Stomach (tissue), 9 donors: ENCODE results near the gene TTC7B. TPM values are rescaled to one million over a fixed set of nuclear protein-coding genes. Genes with fewer than 3 reads are reported as not detected.

Experiments used
- DNase-seq, 2 donors: peaks; one replicate each; pipeline versions ENCODE4 v3.0.0 to v3.0.0-alpha.2; 2013 to 2019
- H3K27ac ChIP-seq, 5 donors: fragments of 200-600 bp in 4 of 5; sonication (generic) in 4 of 5; one replicate each; pipeline ENCODE4 v1.5.1; 2013 to 2019; ENCODE audit warnings: mild to moderate bottlenecking in 1 of 5, moderate library complexity in 1 of 5
- H3K27me3 ChIP-seq, 3 donors: fragments of 200-600 bp; sonication (generic); one replicate each; pipeline ENCODE4 v1.5.1; 2017 to 2019; ENCODE audit warnings: mixed run types in 1 of 3
- H3K36me3 ChIP-seq, 4 donors: fragments of 200-600 bp; sonication (generic); 1 replicate in 3 of 4; 2 replicates in 1 of 4; pipeline ENCODE4 v1.5.1; 2016 to 2019
- H3K4me1 ChIP-seq, 4 donors: fragments of 200-600 bp; sonication (generic); one replicate each; pipeline ENCODE4 v1.5.1; 2016 to 2019
- H3K4me3 ChIP-seq, 4 donors: fragments of 200-600 bp; sonication (generic) in 3 of 4; one replicate each; pipeline ENCODE4 v1.5.1; 2016 to 2019; ENCODE audit warnings: mild to moderate bottlenecking in 1 of 4
- H3K9me3 ChIP-seq, 4 donors: fragments of 200-600 bp; sonication (generic); one replicate each; pipeline ENCODE4 v1.5.1; 2016 to 2019
- EP300 ChIP-seq: sonication (generic); formaldehyde crosslinking; IDR thresholded peaks from one replicate; pipeline ENCODE4 v1.6.1; 2017; ENCODE audit warnings: antibody characterized with exemption
- POLR2A ChIP-seq, 4 donors: fragments of 450-650 bp; IDR thresholded peaks; one replicate each; pipeline ENCODE4 v1.6.1; 2016; ENCODE audit warnings: antibody characterized with exemption in 4 of 4, control low read depth in 2 of 4, mild to moderate bottlenecking in 1 of 4, moderate library complexity in 1 of 4
- POLR2AphosphoS5 ChIP-seq, 3 donors: sonication (generic); formaldehyde crosslinking; IDR thresholded peaks; one replicate each; pipeline ENCODE4 v1.6.1; 2016; ENCODE audit warnings: antibody characterized with exemption in 3 of 3
- WGBS, 5 donors: extraction: QIAGEN DNeasy Blood & Tissue Kit in 3 of 5; methylation state at CpG; one replicate each; pipeline versions ENCODE4 v1.1.5 to v1.1.7; 2013 to 2018; 5-methylcytosine and 5-hydroxymethylcytosine counted together
- intact Hi-C: fragments of 100-400 bp; cut with DNase I; formaldehyde crosslinking; loops from one replicate; pipeline ENCODE4 v1.15.1; 2023; ENCODE audit warnings: low total_unique reads
- polyA plus RNA-seq, 3 donors: library from polyadenylated mRNA; stranded (reverse); fragments of 200-250 nt; gene quantifications; one replicate each; pipeline ENCODE4 v1.2.3, GENCODE V29; 2013
- total RNA-seq, 5 donors: library from RNA; depleted of rRNA; stranded (reverse); fragments of >200 nt; gene quantifications; one replicate each; pipeline versions ENCODE4 v1.1.0 to v1.2.3, GENCODE V29; 2014 to 2016
- TF ChIP-seq, protein P1 (sequence below), 7 experiments: fragments of 450-650 bp in 4 of 7; fragments of 200-600 bp in 3 of 7; sonication (generic) in 3 of 7; IDR thresholded peaks; one replicate each; pipeline ENCODE4 v1.5.1; 2016 to 2019; ENCODE audit warnings: antibody characterized with exemption in 7 of 7, control low read depth in 2 of 7, mild to moderate bottlenecking in 1 of 7
- donor health status: healthy with polysubstance abuse.
- donor health status: Bipolar disorder and iron deficiency.
- donor health status: healthy.

TTC7B gene
- total and polyA plus RNA-seq, 8 donors: 6.8 to 110 (median 17.7) TPM

GRCh38 chr14:90628825-90629224 is 187.4 kb downstream of the TTC7B start:
- no peak for DNase-seq
- peaks cover 0 to 8% (median 0%) of the 10 kb centered on the region in 4 donors for H3K36me3 ChIP-seq
- WGBS, 5 donors: 76 to 90% (median 84%) methylated on average over 8 of the region's 8 CpGs
- H3K4me1 ChIP-seq: peaks cover 0 to 52% (median 31%) of the 10 kb centered on the region in 4 donors
- no peaks in the 10 kb centered on the region for H3K9me3 ChIP-seq
- intact Hi-C loops: no loop called here
- peak overlapping the region in 3 of 5 donors; percentile 56 to 70 (median 66) for H3K27ac ChIP-seq
- TF ChIP-seq EP300: no peak
- no peak for TF ChIP-seq POLR2AphosphoS5 (IDR thresholded peaks at IDR 0.05)
- TF ChIP-seq POLR2A (IDR thresholded peaks at IDR 0.05): no peak
- no peaks in the 10 kb centered on the region for H3K27me3 ChIP-seq
- no peak overlapping the region for H3K4me3 ChIP-seq

DNA sequence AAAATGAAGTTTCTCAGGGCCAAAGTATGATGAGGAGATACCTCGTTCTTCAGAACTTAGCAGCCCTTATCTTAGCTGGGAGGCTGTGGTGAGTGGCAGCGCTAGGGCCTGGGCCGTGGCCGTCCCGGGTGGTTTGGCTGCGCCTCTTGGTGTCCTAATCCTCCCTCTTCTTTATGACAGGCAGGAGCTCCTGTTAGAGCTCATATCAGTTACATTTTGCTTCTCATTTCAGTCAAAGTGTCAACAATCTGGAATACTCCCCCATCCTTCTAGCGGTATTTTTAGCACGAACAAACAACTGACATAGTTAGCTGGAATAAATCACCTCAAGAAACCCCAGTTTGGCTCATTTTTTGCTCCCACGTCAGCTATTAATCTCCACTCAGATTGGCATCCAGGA is 188.8 kb downstream of the TTC7B start:
- intact Hi-C loops: no loop called here
- H3K9me3 ChIP-seq: no peaks in the 10 kb centered on the region
- peak overlapping the region in 3 of 5 donors; percentile 56 to 70 (median 66) for H3K27ac ChIP-seq
- H3K4me3 ChIP-seq: no peak overlapping the region
- 66 to 87% (median 81%) methylated on average over 9 of the region's 9 CpGs for WGBS, 5 donors
- no peak for TF ChIP-seq POLR2A (IDR thresholded peaks at IDR 0.05)
- no peak for TF ChIP-seq POLR2AphosphoS5 (IDR thresholded peaks at IDR 0.05)
- TF ChIP-seq EP300: no peak
- TF ChIP-seq, protein P1, sequence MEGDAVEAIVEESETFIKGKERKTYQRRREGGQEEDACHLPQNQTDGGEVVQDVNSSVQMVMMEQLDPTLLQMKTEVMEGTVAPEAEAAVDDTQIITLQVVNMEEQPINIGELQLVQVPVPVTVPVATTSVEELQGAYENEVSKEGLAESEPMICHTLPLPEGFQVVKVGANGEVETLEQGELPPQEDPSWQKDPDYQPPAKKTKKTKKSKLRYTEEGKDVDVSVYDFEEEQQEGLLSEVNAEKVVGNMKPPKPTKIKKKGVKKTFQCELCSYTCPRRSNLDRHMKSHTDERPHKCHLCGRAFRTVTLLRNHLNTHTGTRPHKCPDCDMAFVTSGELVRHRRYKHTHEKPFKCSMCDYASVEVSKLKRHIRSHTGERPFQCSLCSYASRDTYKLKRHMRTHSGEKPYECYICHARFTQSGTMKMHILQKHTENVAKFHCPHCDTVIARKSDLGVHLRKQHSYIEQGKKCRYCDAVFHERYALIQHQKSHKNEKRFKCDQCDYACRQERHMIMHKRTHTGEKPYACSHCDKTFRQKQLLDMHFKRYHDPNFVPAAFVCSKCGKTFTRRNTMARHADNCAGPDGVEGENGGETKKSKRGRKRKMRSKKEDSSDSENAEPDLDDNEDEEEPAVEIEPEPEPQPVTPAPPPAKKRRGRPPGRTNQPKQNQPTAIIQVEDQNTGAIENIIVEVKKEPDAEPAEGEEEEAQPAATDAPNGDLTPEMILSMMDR (IDR thresholded peaks at IDR 0.05): no peak
- H3K27me3 ChIP-seq: no peaks in the 10 kb centered on the region
- peaks cover 0 to 52% (median 32%) of the 10 kb centered on the region in 4 donors for H3K4me1 ChIP-seq
- peaks cover 0 to 8% (median 0%) of the 10 kb centered on the region in 4 donors for H3K36me3 ChIP-seq
- no peak for DNase-seq

GRCh38 chr14:90626550-90626949 is 189.7 kb downstream of the TTC7B start:
- peak in 1 of 2 donors; percentile 62 for DNase-seq
- peaks cover 0 to 9% (median 0%) of the 10 kb centered on the region in 4 donors for H3K36me3 ChIP-seq
- H3K4me1 ChIP-seq: peaks cover 0 to 52% (median 32%) of the 10 kb centered on the region in 4 donors
- TF ChIP-seq EP300: peak; percentile 42
- peak in 2 of 3 donors; percentile 65 to 69 for TF ChIP-seq POLR2AphosphoS5 (IDR thresholded peaks at IDR 0.05)
- TF ChIP-seq POLR2A (IDR thresholded peaks at IDR 0.05): no peak
- intact Hi-C loops: no loop called here
- peak overlapping the region in 3 of 5 donors; percentile 56 to 70 (median 66) for H3K27ac ChIP-seq
- H3K9me3 ChIP-seq: no peaks in the 10 kb centered on the region
- WGBS, 5 donors: 74 to 92% (median 88%) methylated on average over 7 of the region's 7 CpGs
- H3K4me3 ChIP-seq: no peak overlapping the region
- no peaks in the 10 kb centered on the region for H3K27me3 ChIP-seq

DNA sequence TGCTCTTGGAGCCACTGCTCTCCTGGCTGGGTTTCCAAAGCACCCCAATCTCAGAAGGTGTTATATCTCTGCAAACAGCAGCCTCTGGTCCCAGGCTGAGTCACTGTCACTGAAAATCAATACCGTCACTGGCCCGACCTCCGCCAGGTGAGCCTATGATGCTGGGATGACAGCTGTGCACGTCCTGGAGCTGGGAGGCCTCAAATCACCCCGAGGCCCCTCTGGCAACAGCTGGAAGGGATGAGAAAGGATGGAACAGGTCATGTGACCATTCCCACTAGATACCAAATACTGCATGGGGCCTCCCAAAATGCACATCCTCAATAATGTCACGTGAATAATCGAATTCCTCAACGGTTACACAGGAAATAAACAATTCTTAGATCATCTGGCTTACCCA is 190.8 kb downstream of the TTC7B start:
- H3K27ac ChIP-seq: peak overlapping the region in 2 of 5 donors; percentile 53 to 70
- H3K36me3 ChIP-seq: peaks cover 0 to 20% (median 0%) of the 10 kb centered on the region in 4 donors
- TF ChIP-seq, protein P1 (IDR thresholded peaks at IDR 0.05): no peak
- TF ChIP-seq POLR2A (IDR thresholded peaks at IDR 0.05) (no peak), POLR2AphosphoS5 (IDR thresholded peaks at IDR 0.05) (no peak), EP300 (no peak)
- no peak for DNase-seq
- no peaks in the 10 kb centered on the region for H3K9me3 ChIP-seq
- intact Hi-C loops: no loop called here
- peaks cover 0 to 52% (median 32%) of the 10 kb centered on the region in 4 donors for H3K4me1 ChIP-seq
- no peaks in the 10 kb centered on the region for H3K27me3 ChIP-seq
- no peak overlapping the region for H3K4me3 ChIP-seq
- 80 to 88% (median 85%) methylated on average over 8 of the region's 8 CpGs for WGBS, 5 donors

GRCh38 chr14:90624732-90625400 is 191.4 kb downstream of the TTC7B start:
- intact Hi-C loops: no loop called here
- peak overlapping the region in 3 of 5 donors; percentile 37 to 70 (median 53) for H3K27ac ChIP-seq
- H3K27me3 ChIP-seq: no peaks in the 10 kb centered on the region
- H3K4me3 ChIP-seq: no peak overlapping the region
- H3K9me3 ChIP-seq: no peaks in the 10 kb centered on the region
- 46 to 54% (median 46%) methylated on average over 14 of the region's 14 CpGs for WGBS, 5 donors
- no peak for DNase-seq
- TF ChIP-seq EP300 (no peak), POLR2A (IDR thresholded peaks at IDR 0.05) (no peak), POLR2AphosphoS5 (IDR thresholded peaks at IDR 0.05) (no peak)
- TF ChIP-seq, protein P1 (IDR thresholded peaks at IDR 0.05): no peak
- H3K36me3 ChIP-seq: peaks cover 0 to 26% (median 1%) of the 10 kb centered on the region in 4 donors
- H3K4me1 ChIP-seq: peaks cover 0 to 46% (median 30%) of the 10 kb centered on the region in 4 donors
